GM21360 (cell line): ENCODE measurements around the gene PRKCA.

ENCODE experiments used
- ATAC-seq: cut with Tn5 transposase; IDR thresholded peaks from one replicate; pipeline ENCODE4 v1.9.1; 2021; ENCODE audit warnings: mild to moderate bottlenecking, moderate library complexity; ENCODE audit not compliant: unreplicated experiment

Gene PRKCA

DNA sequence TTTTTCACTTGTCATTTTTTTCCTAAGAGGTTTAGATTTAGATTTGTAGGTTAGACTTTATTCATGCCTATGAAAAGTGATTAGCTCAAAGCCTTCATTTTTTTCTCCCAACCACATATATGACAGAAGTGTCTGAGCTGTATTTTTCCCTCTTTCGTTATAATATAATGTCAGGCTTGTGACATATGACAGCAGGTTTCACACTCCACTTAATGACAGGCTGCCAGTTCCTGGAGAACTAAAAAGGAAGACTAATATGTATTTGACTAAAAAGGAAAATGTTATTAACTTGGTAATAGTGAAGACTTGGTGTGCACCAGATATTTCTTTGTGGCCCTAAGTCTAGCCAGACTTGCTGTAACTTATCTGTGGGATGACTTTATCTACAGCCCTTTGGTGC lies 331.8 kb downstream of the PRKCA start:
- no peak for ATAC-seq

DNA sequence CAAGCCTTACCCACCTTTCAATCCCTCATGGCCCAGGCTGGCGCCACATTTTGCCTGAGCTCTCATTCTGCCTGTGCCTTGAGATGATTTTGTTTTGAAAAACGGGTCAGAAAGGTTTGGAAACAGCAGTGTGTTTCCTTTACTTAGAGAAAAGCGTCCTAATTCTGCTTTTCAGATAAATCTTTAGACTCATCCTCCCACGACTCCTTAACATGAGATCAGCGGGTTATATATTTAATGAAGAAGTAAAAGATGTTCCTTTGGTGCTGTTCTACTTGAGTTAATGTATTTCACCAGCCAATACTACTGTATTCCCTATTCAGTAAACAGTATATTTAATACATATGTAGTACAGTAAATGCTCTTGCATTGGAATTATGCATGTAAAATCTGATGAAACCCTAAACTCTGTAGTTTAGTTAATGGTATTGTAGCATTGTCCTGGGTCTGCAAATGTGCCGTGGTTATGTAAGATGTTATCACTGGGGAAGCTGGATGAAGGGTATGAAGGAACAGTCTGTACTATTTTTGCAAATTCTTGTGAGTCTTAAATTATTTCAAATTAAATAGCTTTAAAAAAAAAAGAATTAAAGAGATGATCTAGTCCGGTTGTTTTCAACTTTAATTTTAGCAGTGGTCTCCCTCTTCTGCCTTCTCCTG lies 333.1 kb downstream of the PRKCA start:
- no peak for ATAC-seq

DNA sequence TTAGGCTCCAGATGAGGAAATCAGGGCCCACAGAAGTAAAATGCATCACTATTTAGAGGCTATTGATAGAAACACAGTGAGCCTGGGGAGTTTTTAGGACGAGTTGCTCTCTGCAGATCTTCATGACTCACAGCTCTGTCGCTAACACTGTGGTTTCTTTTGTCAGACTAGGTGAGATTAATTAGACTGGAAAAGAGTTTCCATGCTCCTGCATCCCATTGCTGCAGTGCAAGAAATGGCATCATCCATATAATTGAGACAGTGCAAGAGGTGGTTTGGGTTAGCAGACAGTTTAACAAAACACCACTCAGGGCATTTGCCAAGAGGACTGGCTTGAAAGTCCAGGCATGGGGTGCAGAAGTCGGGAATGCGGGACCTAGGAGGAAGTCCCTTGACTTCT lies 333.7 kb downstream of the PRKCA start:
- no peak for ATAC-seq

DNA sequence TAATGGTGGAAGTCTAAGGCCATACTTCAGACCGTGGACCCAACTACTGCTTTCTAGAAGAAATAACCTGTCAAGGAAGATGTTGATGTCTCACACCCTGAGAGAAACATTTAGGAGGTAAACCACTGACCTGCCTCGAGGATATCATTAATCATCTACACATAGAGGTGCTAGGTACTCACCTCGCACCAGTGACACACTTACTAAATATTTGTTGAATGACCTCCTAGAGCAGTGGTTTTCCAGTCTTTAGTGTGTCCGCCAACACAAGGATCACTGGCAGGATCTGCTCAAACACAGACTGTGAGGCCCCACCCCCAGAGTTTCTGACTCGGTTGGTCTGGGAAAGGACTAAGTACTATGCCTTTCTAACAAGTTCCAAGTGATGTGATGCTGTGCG lies 335.1 kb downstream of the PRKCA start:
- ATAC-seq, result no peak

DNA sequence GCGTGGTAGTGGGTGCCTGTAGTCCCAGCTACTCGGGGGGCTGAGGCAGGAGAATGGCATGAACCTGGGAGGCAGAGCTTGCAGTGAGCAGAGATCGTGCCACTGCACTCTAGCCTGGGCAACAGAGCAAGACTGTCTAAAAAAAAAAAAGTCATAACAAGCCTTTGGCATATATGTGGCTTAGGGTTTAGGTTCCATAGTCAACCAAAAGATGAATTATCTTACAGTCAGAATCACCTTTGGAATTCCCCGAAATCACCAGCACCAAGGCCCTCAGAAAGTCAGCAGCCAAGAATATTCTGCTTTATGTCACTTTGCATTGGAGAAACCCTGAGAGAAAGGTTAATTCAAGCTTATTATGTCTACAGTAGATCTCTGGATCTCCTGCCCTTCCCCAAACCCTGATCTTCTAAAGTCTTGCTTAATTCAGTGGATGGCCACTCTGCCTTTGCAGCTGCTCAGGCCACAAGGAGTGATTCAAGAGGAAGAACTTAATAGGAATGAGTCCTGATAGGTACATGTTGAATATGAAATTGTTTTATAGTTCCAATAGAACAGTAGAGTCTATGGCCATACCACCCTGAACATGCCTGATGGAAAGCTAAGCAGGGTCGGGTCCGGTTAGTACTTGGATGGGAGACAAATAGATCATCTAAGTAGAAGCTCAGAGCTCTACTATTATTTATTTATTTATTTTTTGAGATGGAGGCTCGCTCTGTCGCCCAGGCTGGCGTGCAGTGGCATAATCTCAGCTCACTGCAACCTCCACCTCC lies 336.5 kb downstream of the PRKCA start:
- ATAC-seq, result no peak

DNA sequence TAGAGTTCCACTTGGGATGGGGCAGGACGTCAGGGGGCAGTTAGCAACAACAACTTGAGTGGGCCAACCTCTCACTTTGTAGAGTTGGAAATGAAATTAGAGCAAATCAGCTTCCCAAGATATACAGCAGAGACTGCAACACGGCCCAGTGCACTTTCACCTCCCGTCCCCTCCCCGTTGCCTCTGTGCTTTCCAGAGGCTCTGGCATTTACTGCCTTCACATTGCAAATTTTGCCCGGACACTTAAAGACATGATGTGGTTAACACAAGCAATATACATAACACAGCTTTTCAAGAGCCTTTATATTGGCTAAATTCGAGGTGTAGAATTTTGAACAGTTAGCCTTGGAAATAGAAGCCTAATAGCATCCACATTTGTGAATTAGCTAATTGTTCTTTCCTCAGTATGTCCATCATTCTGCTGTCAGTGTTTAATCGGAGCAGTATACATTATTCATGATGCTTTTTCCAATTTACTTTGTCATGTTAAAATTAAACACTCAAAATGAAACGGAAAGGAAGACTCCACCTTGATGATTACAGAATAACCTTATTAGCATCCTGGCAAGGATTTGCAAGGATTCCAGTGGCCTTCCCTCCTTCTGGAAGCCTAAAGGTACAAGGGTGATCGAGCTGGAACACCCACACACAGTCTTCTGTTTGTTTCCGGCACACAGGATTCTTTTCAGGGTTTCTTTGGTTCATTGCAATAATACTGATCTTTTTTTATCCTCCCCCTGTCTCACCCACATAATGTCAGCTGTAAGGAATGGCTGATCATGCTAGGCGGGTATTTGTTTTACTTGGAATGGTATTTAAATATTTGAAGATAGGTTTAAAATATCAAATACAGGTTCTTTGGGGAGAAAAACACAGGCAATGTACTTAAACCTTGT lies 341.6 kb downstream of the PRKCA start:
- ATAC-seq, result no peak

DNA sequence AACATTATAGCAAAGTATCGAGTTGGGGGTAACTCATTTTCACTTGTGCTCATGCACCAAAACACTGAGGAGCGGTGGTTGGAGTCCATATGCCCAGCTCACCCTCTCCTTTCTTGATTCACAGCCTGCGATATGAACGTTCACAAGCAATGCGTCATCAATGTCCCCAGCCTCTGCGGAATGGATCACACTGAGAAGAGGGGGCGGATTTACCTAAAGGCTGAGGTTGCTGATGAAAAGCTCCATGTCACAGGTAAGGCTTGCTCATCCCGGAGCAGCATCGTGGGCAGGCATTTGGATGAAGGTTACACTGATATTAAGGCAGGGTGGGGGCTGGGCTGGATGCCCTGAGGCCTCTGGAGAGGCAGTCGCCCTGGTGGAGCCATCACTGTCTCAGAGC lies 342.8 kb downstream of the PRKCA start:
- no peak for ATAC-seq

DNA sequence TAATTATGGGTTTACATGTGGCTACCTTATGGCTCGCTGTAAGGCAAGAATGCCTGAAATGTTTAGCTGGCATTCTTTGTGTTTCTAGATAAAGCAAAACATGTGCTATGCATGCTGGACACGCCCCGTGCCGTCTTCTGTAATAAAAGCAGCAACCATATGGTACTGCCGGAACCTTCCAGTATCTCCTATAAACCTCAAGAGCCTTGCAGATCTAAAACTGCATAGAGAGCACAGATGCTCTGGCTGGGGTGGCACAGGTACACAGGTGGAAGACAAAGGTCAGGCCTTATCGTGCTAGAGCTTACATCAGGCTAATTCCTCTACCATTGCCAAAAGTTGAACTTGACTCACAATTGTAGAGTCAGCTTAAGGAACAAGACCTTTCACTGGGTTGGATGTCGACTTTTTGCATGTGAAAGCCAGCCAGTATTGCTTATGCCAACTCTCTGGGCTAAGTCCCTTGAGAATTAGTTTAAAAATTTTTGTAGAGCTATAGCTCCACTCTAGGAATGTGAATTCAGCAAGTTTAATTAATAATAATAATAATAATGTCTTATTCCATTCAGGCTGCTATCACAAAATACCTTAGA lies 345.1 kb downstream of the PRKCA start:
- ATAC-seq, result no peak

DNA sequence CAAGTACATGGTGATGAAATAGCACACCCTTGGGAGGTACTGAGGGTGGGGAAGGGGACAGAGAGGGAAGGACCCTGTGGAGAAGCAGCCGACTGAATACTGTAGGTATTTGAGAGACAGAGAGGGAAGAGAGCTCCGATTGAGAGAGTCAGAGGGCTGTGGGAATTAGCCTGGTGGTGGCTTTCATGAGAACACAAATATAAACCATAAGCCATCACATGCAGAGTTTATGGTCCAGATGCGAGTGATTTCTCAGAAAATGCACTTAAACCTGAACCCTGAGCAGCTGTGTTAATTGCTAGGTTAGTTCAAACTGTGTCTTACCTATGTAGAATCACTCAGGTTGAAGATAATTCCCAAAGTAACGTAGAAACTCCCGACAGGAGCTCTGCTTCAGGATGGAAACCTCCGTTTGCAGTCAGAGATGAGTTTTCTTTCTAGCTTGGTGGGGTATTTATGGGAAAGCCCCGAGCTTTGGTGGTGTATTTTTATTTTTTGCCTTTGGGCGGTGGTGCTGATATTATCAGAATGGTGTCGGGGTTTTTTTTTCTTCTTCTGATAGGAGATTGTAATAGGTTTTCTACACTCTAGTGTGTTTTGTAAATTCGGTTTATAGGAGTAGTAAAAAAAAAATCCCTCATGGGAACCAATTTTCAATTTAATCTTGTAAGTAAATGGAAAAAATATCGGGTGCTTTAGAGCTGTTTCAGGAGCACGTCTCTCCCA lies 347.6 kb downstream of the PRKCA start:
- no peak for ATAC-seq

DNA sequence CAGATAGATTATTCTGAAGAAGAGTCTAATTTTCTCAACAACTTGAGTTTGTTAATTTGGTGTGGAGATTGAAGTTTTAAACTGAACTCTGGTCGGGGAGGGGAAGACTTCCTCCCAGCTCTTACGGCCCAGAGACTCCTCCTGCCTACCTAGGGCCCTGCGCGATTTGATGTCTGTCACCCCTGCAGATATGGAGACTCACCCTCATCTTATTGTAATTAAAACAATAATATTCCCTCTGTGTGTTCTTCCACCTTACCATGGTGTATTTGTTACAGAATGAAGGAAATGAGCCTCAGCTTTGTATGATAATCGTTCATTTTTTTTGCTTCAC lies 348.1 kb downstream of the PRKCA start:
- no peak for ATAC-seq

DNA sequence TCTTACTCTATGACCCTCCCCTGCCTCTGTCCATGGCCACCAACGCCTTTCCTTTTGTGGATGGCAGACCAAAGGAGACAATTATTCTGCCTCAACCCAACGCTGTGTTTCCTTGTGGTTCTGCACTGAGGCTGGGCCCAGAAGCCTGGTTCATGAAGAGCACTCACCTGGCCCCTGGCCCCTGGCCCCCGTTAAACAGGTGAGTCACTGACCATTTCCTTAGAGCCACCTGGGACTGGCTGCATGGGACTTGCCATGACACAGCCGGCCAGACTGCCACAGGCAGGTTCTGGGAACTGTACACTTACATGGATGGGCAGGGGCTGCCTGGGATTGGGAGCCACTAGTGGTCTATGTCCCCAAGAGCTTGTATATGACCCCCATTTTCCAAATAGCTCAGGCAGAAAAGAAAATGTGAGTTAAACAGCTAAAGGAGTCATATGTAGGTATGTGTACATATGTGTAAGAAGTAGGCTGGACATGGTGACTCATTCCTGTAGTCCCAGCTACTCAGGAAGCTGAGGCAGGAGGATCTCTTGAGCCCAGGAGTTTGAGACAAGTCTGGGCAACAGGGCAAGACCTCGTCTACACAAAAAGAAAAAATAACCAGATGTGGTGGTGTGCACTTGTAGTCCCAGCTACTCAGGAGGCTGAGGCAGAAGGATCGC lies 350.6 kb downstream of the PRKCA start:
- no peak for ATAC-seq

DNA sequence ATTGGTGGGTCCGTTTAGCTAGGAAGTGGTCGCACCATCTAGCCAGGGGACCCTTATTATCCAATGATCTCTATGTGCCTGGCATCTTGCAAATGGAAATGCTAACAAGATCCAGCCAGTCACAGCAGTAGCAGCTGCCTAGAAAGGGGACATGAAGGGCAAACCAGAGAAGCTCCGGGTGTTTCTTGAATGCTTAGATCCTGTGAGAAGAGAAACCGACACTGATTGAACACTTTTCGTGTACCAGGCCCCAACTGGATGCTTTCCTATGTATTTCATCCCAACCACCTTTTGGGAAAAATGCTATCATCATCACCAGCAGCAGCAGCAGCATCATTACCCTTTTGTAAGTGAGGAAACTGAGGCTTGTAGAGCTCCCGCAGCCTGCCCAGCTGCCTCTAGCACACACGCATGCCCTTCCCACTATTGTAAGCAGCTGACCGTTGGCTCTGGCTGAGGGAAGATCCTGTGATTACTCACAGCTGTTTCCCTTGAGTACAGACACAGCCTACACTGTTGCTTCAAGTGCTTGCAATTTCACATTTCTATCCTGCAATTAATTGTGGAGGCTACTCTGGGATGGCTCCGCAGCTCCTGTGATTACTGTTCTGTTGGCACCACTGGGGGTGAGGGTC lies 351.8 kb downstream of the PRKCA start:
- ATAC-seq, result no peak

DNA sequence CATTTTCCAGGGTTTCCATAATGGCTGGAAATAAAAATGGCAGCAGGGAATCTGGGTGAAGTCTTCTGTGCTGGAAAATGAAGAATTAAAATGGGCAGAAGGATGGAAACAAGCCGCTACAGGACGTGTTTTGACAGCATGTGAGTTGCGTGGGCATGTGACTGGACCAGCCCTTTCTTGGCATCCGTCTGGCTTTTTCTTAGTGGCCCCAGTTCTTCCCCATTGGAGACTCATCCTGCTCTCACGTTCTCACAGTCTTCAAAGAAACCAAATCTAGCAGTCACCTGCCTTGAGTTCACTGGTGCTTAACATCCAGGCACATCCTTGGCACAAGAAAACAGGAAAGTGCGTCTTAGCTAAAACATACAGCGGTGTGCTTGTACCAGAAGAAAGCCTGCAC lies 352.4 kb downstream of the PRKCA start:
- ATAC-seq, result no peak

DNA sequence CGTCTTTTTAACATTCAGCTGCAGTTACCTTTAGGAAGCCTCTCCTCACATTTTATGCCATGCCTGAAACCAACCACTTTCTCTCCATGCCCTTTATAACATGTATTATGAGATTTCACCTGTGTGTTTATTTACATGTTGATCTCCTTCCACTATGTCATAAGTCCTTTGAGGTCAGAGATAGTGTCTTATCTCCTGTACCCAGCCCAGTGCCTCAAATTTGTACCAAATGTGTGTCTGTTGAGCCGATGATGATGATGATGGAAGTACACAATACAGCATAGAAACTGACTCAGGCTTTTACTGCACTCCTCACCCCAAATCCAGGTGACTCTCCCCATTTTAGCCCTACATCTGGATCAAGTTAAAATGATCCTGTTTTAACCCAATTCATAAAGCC lies 353.0 kb downstream of the PRKCA start:
- no peak for ATAC-seq

DNA sequence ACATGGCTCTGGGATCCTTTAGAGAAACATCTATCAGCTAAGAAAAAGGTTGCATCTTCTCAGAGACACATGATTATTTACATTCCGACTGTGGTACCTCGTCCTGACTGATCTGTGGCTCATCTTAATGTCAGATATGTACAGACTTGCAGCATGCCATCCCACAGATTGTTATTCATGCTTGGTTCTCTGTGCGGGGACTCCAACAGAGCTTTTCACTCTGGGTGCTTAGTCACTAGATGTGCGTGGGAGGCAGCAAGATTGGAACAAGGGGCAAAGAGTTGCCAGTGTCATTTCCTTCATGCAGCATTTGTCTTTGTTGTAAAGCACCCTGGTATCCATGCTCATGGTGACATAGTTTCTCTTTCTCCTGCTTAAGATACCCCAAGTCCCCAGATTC lies 353.4 kb downstream of the PRKCA start:
- no peak for ATAC-seq

DNA sequence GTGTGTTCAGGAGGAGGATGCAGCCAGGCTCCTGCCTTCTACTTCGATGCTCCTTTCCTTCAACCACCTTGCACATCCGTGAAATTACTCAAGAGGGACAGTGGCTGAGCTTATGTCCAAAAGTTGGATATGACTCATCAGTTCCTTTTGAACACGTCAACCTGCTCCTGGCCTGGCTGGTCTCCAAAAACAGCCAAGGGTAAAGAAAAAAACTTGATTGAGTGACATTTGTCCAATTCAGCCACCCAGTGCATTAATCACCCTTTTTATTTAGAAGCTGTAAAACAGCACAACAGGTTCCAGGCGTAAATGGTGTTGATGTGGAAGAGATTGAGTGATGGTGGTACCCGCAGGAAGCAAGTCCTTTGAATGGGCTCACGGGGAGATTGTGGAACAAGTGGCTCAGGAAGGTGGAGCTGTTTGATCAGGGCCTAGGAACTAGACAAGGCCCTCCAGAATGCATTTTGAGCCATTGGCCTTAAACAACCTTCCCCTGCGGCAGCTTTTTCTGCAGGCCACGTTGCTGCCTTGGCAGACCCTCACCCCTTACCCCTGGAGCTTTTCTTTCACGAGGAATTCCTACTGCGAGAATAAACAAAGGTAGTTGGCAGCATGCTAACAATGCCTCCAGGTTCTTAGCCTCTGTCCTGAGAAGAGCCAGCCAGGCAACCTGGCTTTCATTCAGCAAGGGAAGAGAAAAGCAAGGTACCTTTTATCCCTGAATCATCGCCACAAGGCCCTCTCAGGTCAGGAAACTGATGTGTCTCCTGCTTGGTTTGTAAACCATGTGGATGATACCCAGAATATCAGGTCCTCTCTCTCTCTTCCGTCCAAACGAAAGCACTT lies 359.2 kb downstream of the PRKCA start:
- ATAC-seq, result no peak

DNA sequence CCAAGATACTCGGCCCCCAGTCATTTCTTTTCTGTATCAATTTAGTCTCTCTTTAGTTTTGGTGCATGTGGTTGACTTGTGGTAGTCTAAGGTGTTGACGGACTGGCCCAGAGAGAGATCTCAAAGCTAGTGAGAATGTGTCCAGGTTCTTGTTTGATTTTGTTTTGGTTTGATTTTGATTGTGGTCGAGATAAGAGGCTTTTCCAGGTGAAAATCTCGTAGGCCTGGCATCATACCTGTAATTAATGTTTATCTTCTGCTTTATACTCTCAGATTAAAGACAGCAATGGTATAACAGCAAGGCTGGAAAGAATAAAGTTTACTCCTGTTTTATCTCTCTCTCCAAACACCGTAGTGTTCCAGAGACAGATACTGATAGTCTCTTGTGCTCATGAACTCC lies 360.1 kb downstream of the PRKCA start:
- no peak for ATAC-seq

DNA sequence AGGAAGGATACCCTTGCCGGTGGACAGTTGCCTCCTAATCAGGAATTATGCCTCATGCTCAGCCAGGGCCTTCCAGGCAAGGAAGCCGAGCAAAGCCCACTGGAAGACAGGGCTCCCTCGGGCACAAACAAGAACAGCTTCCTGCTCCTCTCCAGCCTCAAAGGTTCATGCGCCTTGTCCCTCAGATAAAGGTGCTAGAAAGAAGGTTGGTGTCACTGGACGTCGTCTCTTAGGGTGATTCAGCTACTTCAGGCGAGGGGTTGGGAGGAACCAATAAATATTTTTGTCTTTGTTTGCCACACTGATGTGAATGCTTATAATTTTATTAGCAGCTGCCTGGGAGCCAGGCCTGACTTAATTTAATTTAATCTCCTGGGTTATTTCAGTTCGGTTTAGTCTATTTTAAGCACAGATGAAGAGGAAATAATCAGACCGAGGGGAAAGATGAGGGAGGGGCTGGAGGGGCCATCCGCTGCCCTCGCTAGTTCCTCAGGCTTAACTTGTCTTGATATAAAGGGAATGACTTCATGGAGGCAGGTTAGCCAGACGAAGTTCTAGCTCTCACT lies 360.7 kb downstream of the PRKCA start:
- ATAC-seq, result no peak

DNA sequence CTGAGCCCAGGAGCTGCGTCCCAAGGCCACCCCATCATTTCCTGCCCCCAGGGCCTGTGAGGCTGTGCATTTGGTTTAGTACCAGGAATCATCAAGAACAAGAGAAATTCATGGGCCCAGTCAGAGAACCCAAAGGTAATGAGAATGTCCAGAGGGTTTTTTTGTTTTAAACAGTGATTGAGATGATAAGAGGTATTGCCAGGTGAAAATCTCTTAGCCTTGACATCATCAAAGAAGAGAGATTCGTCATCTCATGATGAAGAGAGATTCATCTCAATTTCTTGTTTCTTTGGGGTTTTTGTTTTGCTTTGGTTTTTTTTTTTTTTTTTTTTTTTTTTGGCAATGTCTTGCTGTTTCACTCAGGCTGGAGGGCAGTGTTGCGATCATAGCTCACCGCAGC lies 361.9 kb downstream of the PRKCA start:
- no peak for ATAC-seq
